K562 (cell line): ENCODE measurements around the gene HOXA2. TPM values are rescaled to one million over a fixed set of nuclear protein-coding genes. Genes with fewer than 3 reads are reported as not detected.

Source experiments
- ATAC-seq: fragments of 200-7000 bp; cut with Tn5 transposase; 3 replicates; pipeline ENCODE4 v1.9.1; 2020; ENCODE audit warnings: moderate library complexity
- BruUV-seq: library from RNA; stranded (reverse); fragments of 400-500 nt; replicated peaks from 2 replicates; lab custom pipeline; 2021; lab: Mats Ljungman, UMichigan
- CTCF ChIA-PET: fragments of 300-600 bp; formaldehyde crosslinking; extraction: SDS; loops from one replicate; lab custom pipeline; 2021; ENCODE audit warnings: low intra/inter-chr PET ratio; lab: Yijun Ruan, JAX
- POLR2A ChIA-PET: fragments of 300-600, 350-650 bp; sonication (Branson Sonifier 250); formaldehyde crosslinking; extraction: SDS; loops from one replicate; lab custom pipeline; 2021; ENCODE audit warnings: antibody characterized with exemption, inconsistent platforms; lab: Yijun Ruan, JAX
- DNase-seq, 4 experiments: peaks; one replicate each; pipeline versions ENCODE4 v3.0.0 to v3.0.0-alpha.2; 2011 to 2018; ENCODE audit warnings: low spot score in 3 of 4, mixed read lengths in 3 of 4; ENCODE audit errors: extremely low read depth in 1 of 4
- FAIRE-seq: peaks from 2 replicates; lab custom pipeline; 2011; peaks lifted over from hg19 to GRCh38; lab: Jason Lieb, UNC
- H2AFZ ChIP-seq: 2 replicates; pipeline ENCODE4 v1.6.0; 2011; ENCODE audit warnings: low read depth, low read length, control low read depth, inconsistent platforms
- H3K27ac ChIP-seq: fragments of 200-600 bp; 3 replicates; pipeline ENCODE4 v1.8.0; 2011; ENCODE audit warnings: low read depth, mild to moderate bottlenecking, control low read depth, inconsistent platforms, low read length, moderate library complexity, mixed read lengths; ENCODE audit errors: extremely low read depth
- H3K27me3 ChIP-seq, 2 experiments: fragments of 300-600 bp in 1 of 2; 2 replicates in 1 of 2; 3 replicates in 1 of 2; pipeline versions ENCODE4 v1.6.0 to v1.8.0; 2011; ENCODE audit warnings: inconsistent platforms in 2 of 2, low read length in 2 of 2, mild to moderate bottlenecking in 1 of 2, mixed read lengths in 1 of 2, moderate library complexity in 1 of 2; ENCODE audit not compliant: control insufficient read depth in 2 of 2, insufficient read depth in 2 of 2
- H3K36me3 ChIP-seq: fragments of 300-600 bp; 3 replicates; pipeline ENCODE4 v1.8.0; 2011; ENCODE audit warnings: mild to moderate bottlenecking, low read length, inconsistent platforms; ENCODE audit not compliant: control insufficient read depth, insufficient read depth
- H3K4me1 ChIP-seq, 2 experiments: fragments of 200-600 bp in 1 of 2; replicated peaks in 1 of 2; 2 replicates in 1 of 2; 3 replicates in 1 of 2; pipeline versions ENCODE4 v1.5.1 to v1.8.0; 2011; ENCODE audit warnings: inconsistent platforms in 2 of 2, low read length in 2 of 2, mild to moderate bottlenecking in 1 of 2, mixed read lengths in 1 of 2, moderate library complexity in 1 of 2; ENCODE audit not compliant: control insufficient read depth in 2 of 2, insufficient read depth in 2 of 2
- H3K4me2 ChIP-seq: 2 replicates; pipeline ENCODE4 v1.6.1; 2011; ENCODE audit warnings: low read length, control low read depth, inconsistent platforms, mixed read lengths; ENCODE audit not compliant: insufficient read depth
- H3K4me3 ChIP-seq: fragments of 200-600 bp; sonication (generic), shearing (Covaris generic); 2 replicates; pipeline ENCODE4 v1.5.1; 2016; ENCODE audit warnings: control low read depth, inconsistent platforms
- H3K79me2 ChIP-seq: fragments of 200-600 bp; 3 replicates; pipeline ENCODE4 v1.8.0; 2011; ENCODE audit warnings: low read length, inconsistent platforms; ENCODE audit not compliant: control insufficient read depth, insufficient read depth
- H3K9ac ChIP-seq, 2 experiments: 2 replicates each; pipeline versions ENCODE4 v1.6.0 to v1.6.1; 2011; ENCODE audit warnings: low read depth in 2 of 2, low read length in 2 of 2, control low read depth in 1 of 2, inconsistent platforms in 1 of 2, mild to moderate bottlenecking in 1 of 2, mixed read lengths in 1 of 2; ENCODE audit not compliant: insufficient read depth in 1 of 2
- H3K9me1 ChIP-seq: one replicate; pipeline ENCODE4 v1.6.0; 2011; ENCODE audit warnings: inconsistent platforms, mild to moderate bottlenecking, low read length, moderate library complexity; ENCODE audit not compliant: control insufficient read depth, insufficient read depth
- H3K9me3 ChIP-seq: replicated peaks from 2 replicates; pipeline ENCODE4 v1.5.1; 2011; ENCODE audit warnings: low read depth, low read length, inconsistent platforms; ENCODE audit not compliant: control insufficient read depth, insufficient read depth
- H4K20me1 ChIP-seq: replicated peaks from 2 replicates; pipeline ENCODE4 v1.6.1; 2011; ENCODE audit warnings: low read length, inconsistent platforms, mixed read lengths; ENCODE audit not compliant: control insufficient read depth, insufficient read depth
- ARID1B ChIP-seq: fragments of 450-650 bp; IDR thresholded peaks from 2 replicates; pipeline ENCODE4 v1.6.1; 2016; ENCODE audit warnings: antibody characterized with exemption, mild to moderate bottlenecking, inconsistent platforms
- CLOCK ChIP-seq: fragments of 250-450 bp; sonication (Bioruptor Pico); IDR thresholded peaks from 2 replicates; pipeline ENCODE4 v1.4.0; 2020; ENCODE audit warnings: mild to moderate bottlenecking, moderate library complexity, borderline replicate concordance
- CTBP1 ChIP-seq: fragments of 450-650 bp; IDR thresholded peaks from 2 replicates; pipeline ENCODE4 v1.6.1; 2016; ENCODE audit warnings: borderline replicate concordance
- KAT8 ChIP-seq: fragments of 450-650 bp; IDR thresholded peaks from 2 replicates; pipeline ENCODE4 v1.6.1; 2016; ENCODE audit warnings: low read depth, mild to moderate bottlenecking
- MXI1 ChIP-seq: IDR thresholded peaks from 2 replicates; pipeline ENCODE4 v1.6.1; 2011; ENCODE audit warnings: low read depth, mild to moderate bottlenecking, improper control_type of control experiment, low read length
- RAD51 ChIP-seq: fragments of 450-650 bp; IDR thresholded peaks from 2 replicates; pipeline ENCODE4 v1.7.1; 2016; ENCODE audit warnings: low read depth, mild to moderate bottlenecking, borderline replicate concordance
- SPI1 ChIP-seq: IDR thresholded peaks from 2 replicates; pipeline ENCODE4 v1.6.1; 2011; ENCODE audit warnings: low read depth, low read length, control low read depth, borderline replicate concordance
- TCF7 ChIP-seq: sonication (generic); IDR thresholded peaks from 2 replicates; pipeline ENCODE4 v1.6.1; 2016; ENCODE audit warnings: antibody characterized with exemption, borderline replicate concordance
- ZNF551 ChIP-seq: fragments of 250-450 bp; sonication (Bioruptor Pico); IDR thresholded peaks from 2 replicates; pipeline ENCODE4 v1.5.0; 2021; ENCODE audit warnings: mild to moderate bottlenecking, moderate library complexity
- WGBS: fragments of 100-300 bp; shearing (Covaris generic); methylation state at CpG from one replicate; pipeline ENCODE4 v1.1.6; 2016; ENCODE audit warnings: low coverage, mixed read lengths; ENCODE audit not compliant: insufficient coverage; ENCODE audit errors: missing lambda C conversion rate; 5-methylcytosine and 5-hydroxymethylcytosine counted together
- in situ Hi-C: fragments of 300-500 bp; cut with MboI; formaldehyde crosslinking; loops from 4 replicates; pipeline ENCODE4 v1.15.0; 2018; ENCODE audit warnings: inconsistent platforms, mixed read lengths
- intact Hi-C: fragments of 100-400 bp; cut with micrococcal nuclease; formaldehyde crosslinking; loops from 2 replicates; pipeline ENCODE4 v1.14.2; 2022
- polyA plus RNA-seq, 8 experiments: library from polyadenylated mRNA; depleted of rRNA in 4 of 8; stranded (reverse) in 5 of 8; unstranded in 3 of 8; fragments of >200 nt; fragmentation: Nextera tagmentation in 2 of 8; fragmentation: Illumina TruSeq in 1 of 8; extraction: Ambion mirVana in 2 of 8; extraction: Trizol in 1 of 8; gene quantifications; 2 replicates each; pipeline versions ENCODE4 v1.2.1 to v1.2.3, GENCODE V29; 2011 to 2014; ENCODE audit warnings: inconsistent platforms in 1 of 8, missing spikeins in 1 of 8
- total RNA-seq, 7 experiments: library from RNA; depleted of rRNA in 6 of 7; stranded (reverse); fragments of >200 nt in 6 of 7; fragmentation: Illumina TruSeq in 2 of 7; extraction: Trizol in 2 of 7; gene quantifications; 2 replicates each; pipeline versions ENCODE4 v1.2.1 to v1.2.3, GENCODE V29; 2011 to 2021; ENCODE audit warnings: low replicate concordance in 1 of 7
- TF ChIP-seq, protein P1 (sequence below): fragments of 250-450 bp; sonication (Bioruptor Pico); IDR thresholded peaks from 2 replicates; pipeline ENCODE4 v1.8.0; 2021; ENCODE audit warnings: moderate library complexity, mild to moderate bottlenecking, inconsistent platforms
- TF ChIP-seq, protein P2 (sequence below), 2 experiments: fragments of 200-800 bp in 1 of 2; sonication (Bioruptor generic) in 1 of 2; sonication (generic) in 1 of 2; formaldehyde crosslinking in 1 of 2; IDR thresholded peaks in 1 of 2; conservative IDR thresholded peaks in 1 of 2; 2 replicates each; pipeline versions ENCODE4 v1.5.0 to v1.6.1; 2016 to 2020; ENCODE audit warnings: missing compliant biosample characterization in 1 of 2, missing genetic modification characterization in 1 of 2, missing genetic modification reagents in 1 of 2

HOXA2 gene
- total and polyA plus RNA-seq, 9 of the 15 experiments (the other 6 are each of a cell fraction or from before 2014, with no cell fraction given), result 0.04 TPM; not detected in 8

DNA sequence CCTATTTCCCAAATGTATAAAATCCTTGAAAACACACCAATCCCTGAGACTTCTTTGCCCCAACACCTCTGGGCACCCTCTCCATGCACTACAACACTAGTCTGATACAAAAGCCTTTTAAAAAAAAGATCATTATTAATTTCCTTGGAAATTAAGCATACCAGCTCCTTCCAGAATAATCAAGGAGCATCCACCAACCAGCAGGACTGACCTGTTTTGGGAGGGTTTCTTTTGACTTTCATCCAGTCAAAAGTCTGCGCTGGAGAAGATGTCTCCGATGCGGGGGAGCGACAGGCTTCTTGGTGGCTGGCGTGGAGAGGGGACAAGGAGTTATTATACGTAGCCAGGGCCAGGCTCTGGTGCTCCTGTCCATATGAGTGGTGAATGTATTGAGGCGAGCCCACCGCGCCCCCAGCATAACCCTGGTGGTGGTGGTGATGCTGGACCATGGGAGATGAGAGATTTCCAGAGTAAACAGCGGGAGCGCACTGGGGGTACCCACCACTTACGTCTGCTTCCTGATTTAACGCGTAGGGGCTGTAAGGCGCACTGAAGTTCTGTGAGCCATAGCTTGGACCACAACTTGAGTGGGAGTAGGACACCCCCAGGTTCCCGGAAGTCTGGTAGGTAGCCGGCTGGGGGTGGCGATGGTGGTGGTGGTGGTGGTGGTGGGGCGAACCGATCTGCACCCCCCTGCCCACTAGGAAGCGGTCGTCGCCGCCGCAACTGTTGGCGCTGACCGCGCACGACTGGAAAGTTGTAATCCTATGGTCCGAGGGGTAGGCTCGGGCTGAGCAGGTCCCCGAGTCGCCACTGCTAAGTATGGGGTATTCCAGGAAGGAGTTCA, 7.2 kb downstream of the HOXA2 start (continued):
- TF ChIP-seq, protein P1, sequence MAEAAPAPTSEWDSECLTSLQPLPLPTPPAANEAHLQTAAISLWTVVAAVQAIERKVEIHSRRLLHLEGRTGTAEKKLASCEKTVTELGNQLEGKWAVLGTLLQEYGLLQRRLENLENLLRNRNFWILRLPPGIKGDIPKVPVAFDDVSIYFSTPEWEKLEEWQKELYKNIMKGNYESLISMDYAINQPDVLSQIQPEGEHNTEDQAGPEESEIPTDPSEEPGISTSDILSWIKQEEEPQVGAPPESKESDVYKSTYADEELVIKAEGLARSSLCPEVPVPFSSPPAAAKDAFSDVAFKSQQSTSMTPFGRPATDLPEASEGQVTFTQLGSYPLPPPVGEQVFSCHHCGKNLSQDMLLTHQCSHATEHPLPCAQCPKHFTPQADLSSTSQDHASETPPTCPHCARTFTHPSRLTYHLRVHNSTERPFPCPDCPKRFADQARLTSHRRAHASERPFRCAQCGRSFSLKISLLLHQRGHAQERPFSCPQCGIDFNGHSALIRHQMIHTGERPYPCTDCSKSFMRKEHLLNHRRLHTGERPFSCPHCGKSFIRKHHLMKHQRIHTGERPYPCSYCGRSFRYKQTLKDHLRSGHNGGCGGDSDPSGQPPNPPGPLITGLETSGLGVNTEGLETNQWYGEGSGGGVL (CRISPR knock-in tag), result no peak
- no peak for TF ChIP-seq RAD51
- TF ChIP-seq, protein P2, sequence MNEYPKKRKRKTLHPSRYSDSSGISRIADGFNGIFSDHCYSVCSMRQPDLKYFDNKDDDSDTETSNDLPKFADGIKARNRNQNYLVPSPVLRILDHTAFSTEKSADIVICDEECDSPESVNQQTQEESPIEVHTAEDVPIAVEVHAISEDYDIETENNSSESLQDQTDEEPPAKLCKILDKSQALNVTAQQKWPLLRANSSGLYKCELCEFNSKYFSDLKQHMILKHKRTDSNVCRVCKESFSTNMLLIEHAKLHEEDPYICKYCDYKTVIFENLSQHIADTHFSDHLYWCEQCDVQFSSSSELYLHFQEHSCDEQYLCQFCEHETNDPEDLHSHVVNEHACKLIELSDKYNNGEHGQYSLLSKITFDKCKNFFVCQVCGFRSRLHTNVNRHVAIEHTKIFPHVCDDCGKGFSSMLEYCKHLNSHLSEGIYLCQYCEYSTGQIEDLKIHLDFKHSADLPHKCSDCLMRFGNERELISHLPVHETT (CRISPR knock-in tag; conservative IDR thresholded peaks at IDR 0.05 in 1 of 2, IDR thresholded peaks at IDR 0.05 in 1 of 2), result no peak

- H3K9me3 ChIP-seq, result no peaks in the 10 kb centered on the region
- FAIRE-seq (no peak), ATAC-seq (no peak), DNase-seq (no peak)
- no peak for TF ChIP-seq CLOCK
- TF ChIP-seq SPI1, result no peak
- TF ChIP-seq ARID1B, result no peak
- no peak for TF ChIP-seq MXI1
- TF ChIP-seq TCF7, result no peak
- TF ChIP-seq ZNF551 (CRISPR knock-in tag), result no peak
- TF ChIP-seq CTBP1, result no peak
- no peak for TF ChIP-seq KAT8
- no peak overlapping the region for H3K9ac ChIP-seq
- H3K27me3 ChIP-seq, result peaks cover 31 to 54% of the 10 kb centered on the region in 2 experiments; a peak in 4 of 5 replicates
- BruUV-seq, result no TSS peak
- H4K20me1 ChIP-seq, result no peaks in the 10 kb centered on the region
- H2AFZ ChIP-seq, result no peak overlapping the region
- H3K27ac ChIP-seq, result no peak overlapping the region
- no peaks in the 10 kb centered on the region for H3K36me3 ChIP-seq
- H3K4me3 ChIP-seq, result no peak overlapping the region
- H3K4me1 ChIP-seq, result peaks cover 0 to 13% of the 10 kb centered on the region in 2 experiments; a peak in 2 of 5 replicates
- ChIA-PET POLR2A (no interaction called here), CTCF (no interaction called here)
- H3K4me2 ChIP-seq, result no peak overlapping the region
- H3K79me2 ChIP-seq, result no peaks in the 10 kb centered on the region
- no peaks in the 10 kb centered on the region for H3K9me1 ChIP-seq
- intact Hi-C loops, result no loop called here
- in situ Hi-C loops, result no loop called here
- WGBS, result 6% methylated on average over 29 of the region's 29 CpGs
Measured at GRCh38 chr7:27094304-27095049, 8.0 kb downstream of the HOXA2 start.
